A172 (cell line): ENCODE data around the gene SLC51A. TPM values are rescaled to one million over a fixed set of nuclear protein-coding genes. Genes with fewer than 3 reads are reported as not detected.
"Not testable (repeated sequence)": the region's sequence is repeated elsewhere in the genome, so short reads cannot be mapped to it uniquely, and the experiment has no call there.

Experiments used
- DNase-seq: peaks from one replicate; pipeline ENCODE4 v3.0.0-alpha.2; 2015; ENCODE audit warnings: low spot score
- total RNA-seq: library from RNA; depleted of rRNA; stranded (reverse); fragments of >200 nt; shearing (Covaris generic); gene quantifications from 2 replicates; pipeline ENCODE4 v1.2.3, GENCODE V29; 2014; rRNA removed

The SLC51A gene
- total RNA-seq = not detected in 2 replicates

- DNase-seq = no peak
These were observed at the start of gene SLC51A for GRCh38 chr3:196216089-196216564. SLC51A (plus strand) TSS chr3:196216534; CDS start chr3:196216713, 179 bp downstream.

GRCh38 chr3:196166741-196167140 lies 49.6 kb upstream of the SLC51A start:
- DNase-seq = no peak

- DNase-seq = peak; percentile 68
These were observed 47.4 kb upstream of the SLC51A start for GRCh38 chr3:196168808-196169391.

GRCh38 chr3:196169836-196170240 lies 46.5 kb upstream of the SLC51A start:
- DNase-seq = no peak

- not testable (repeated sequence) for DNase-seq
These were observed 46.0 kb upstream of the SLC51A start for GRCh38 chr3:196170296-196170695.

- no peak for DNase-seq
These were observed 41.7 kb upstream of the SLC51A start for GRCh38 chr3:196174652-196175051.

- no peak for DNase-seq
These were observed 41.2 kb upstream of the SLC51A start for GRCh38 chr3:196175116-196175625.

GRCh38 chr3:196175722-196176121 lies 40.6 kb upstream of the SLC51A start:
- DNase-seq = no peak

GRCh38 chr3:196177567-196177966 lies 38.8 kb upstream of the SLC51A start:
- DNase-seq = no peak

GRCh38 chr3:196177967-196178366 lies 38.4 kb upstream of the SLC51A start:
- DNase-seq = no peak

GRCh38 chr3:196178993-196179379 lies 37.3 kb upstream of the SLC51A start:
- DNase-seq = no peak

- DNase-seq = peak; percentile 69
These were observed 36.7 kb upstream of the SLC51A start for GRCh38 chr3:196179380-196180308.

GRCh38 chr3:196180346-196180745 lies 36.0 kb upstream of the SLC51A start:
- no peak for DNase-seq

GRCh38 chr3:196181127-196181546 lies 35.2 kb upstream of the SLC51A start:
- no peak for DNase-seq

GRCh38 chr3:196184169-196184432 lies 32.2 kb upstream of the SLC51A start:
- DNase-seq = not testable (repeated sequence)

- DNase-seq = no peak
These were observed 31.5 kb upstream of the SLC51A start for GRCh38 chr3:196184881-196185280.

- DNase-seq = no peak
These were observed 29.4 kb upstream of the SLC51A start for GRCh38 chr3:196186651-196187573.

- no peak for DNase-seq
These were observed 26.6 kb upstream of the SLC51A start for GRCh38 chr3:196189566-196190347.

- no peak for DNase-seq
These were observed 24.3 kb upstream of the SLC51A start for GRCh38 chr3:196192036-196192523.

GRCh38 chr3:196192524-196193051 lies 23.7 kb upstream of the SLC51A start:
- DNase-seq = no peak
